GM12873 (cell line): Measurements from ENCODE around the gene RASA4.
A peak's percentile ranks its signal among the peaks of the same experiment; 100 is the strongest.
"Not testable (repeated sequence)": the region's sequence is repeated elsewhere in the genome, so short reads cannot be mapped to it uniquely, and the experiment has no call there.

Experiments used
- TF ChIP-seq, protein P1 (sequence below): IDR thresholded peaks from 2 replicates; pipeline ENCODE4 v1.5.1; 2012; ENCODE audit warnings: low read depth, mild to moderate bottlenecking, moderate library complexity, low read length, control low read depth; ENCODE audit not compliant: insufficient read depth; ENCODE audit errors: missing control alignments

The RASA4 gene

GRCh38 chr7:102616507-102617125 lies at the start of gene RASA4:
Gene RASA4 (minus strand): TSS chr7:102616756. CDS start chr7:102616689, 67 bp downstream.
- TF ChIP-seq, protein P1, sequence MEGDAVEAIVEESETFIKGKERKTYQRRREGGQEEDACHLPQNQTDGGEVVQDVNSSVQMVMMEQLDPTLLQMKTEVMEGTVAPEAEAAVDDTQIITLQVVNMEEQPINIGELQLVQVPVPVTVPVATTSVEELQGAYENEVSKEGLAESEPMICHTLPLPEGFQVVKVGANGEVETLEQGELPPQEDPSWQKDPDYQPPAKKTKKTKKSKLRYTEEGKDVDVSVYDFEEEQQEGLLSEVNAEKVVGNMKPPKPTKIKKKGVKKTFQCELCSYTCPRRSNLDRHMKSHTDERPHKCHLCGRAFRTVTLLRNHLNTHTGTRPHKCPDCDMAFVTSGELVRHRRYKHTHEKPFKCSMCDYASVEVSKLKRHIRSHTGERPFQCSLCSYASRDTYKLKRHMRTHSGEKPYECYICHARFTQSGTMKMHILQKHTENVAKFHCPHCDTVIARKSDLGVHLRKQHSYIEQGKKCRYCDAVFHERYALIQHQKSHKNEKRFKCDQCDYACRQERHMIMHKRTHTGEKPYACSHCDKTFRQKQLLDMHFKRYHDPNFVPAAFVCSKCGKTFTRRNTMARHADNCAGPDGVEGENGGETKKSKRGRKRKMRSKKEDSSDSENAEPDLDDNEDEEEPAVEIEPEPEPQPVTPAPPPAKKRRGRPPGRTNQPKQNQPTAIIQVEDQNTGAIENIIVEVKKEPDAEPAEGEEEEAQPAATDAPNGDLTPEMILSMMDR: not testable (repeated sequence)

- TF ChIP-seq, protein P1: not testable (repeated sequence)
These were observed 33.4 kb upstream of the RASA4 start, which contains the start of gene SPDYE2B for GRCh38 chr7:102649924-102650323. Gene SPDYE2B (plus strand): TSS chr7:102650319. CDS start chr7:102652349, 2,030 bp downstream.

GRCh38 chr7:102642691-102643090 lies 26.1 kb upstream of the RASA4 start, which contains the start of gene UPK3BL1:
Gene UPK3BL1 (minus strand): TSS chr7:102642791. CDS start chr7:102642741, 50 bp downstream.
- TF ChIP-seq, protein P1: not testable (repeated sequence)

GRCh38 chr7:102572261-102573239 lies 44.0 kb downstream of the RASA4 start, which contains the start of gene POLR2J3:
Gene POLR2J3 (minus strand): TSS chr7:102572583. CDS start chr7:102572521, 62 bp downstream.
- TF ChIP-seq, protein P1: peak; percentile 56

DNA sequence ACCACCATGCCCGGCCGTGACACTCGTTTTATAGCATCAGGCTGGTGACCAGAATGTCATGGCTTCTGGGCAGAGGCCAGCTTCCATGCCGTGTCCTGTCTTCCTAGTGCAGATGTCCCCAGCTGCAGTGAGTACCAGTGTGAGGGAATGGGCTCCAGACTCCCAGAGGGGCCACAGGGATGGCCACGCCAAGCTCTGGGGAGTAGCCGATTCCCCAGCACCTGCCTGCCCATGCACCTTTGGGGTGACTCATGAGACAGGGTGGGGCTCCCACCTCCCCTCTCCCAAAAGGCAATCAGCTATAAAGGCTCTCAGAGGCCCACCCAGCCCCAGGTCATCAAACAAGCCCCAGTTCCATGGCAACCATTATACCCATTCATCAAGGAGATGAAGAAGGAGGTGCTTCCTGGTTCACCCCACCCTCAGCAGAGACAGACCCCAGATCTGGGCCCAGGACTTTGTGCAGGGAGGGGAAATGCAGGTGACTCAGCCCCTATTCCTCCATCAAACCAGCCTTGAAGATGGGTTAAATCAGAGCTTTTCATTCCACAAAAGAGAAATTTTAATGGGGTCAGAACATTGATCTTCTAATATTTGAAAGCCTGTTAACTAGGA lies 65.6 kb downstream of the RASA4 start, which contains the start of gene SPDYE2:
Gene SPDYE2 (plus strand): TSS at position 419 of the 615 bp plus-strand sequence. CDS start 2,030 bp downstream, outside the sequence.
- TF ChIP-seq, protein P1: not testable (repeated sequence)

DNA sequence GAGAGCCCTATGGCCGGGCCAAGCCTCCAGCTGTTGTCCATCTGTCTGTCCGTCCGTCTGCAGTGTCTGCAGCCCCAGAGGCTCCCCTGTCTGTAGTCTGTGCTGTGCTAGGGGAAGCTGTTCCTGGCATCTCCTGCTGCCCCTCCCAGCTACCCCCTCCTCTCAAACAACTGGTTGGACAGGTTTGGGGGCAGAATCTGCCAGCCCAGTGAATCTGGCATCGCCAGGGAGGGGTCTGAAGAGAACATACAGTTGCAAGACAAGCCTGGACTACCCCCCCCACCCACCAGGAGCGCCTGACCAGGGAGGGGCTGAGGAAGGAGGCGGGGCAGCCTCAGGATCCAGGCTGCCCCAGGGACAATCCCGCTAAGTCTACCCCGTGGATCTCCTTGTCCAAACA lies 73.0 kb downstream of the RASA4 start, which contains the start of gene UPK3BL2:
Gene UPK3BL2 (minus strand): TSS at position 101 of the 400 bp plus-strand sequence. CDS start 60 bp downstream, at position 41.
- TF ChIP-seq, protein P1: not testable (repeated sequence)
